HepG2 (cell line): ENCODE results near the gene ZNG1A. TPM values are rescaled to one million over a fixed set of nuclear protein-coding genes. Genes with fewer than 3 reads are reported as not detected.
"Not testable (repeated sequence)": the region's sequence is repeated elsewhere in the genome, so short reads cannot be mapped to it uniquely, and the experiment has no call there.

Experiments
- ATAC-seq: fragments of 200-7000 bp; cut with Tn5 transposase; 3 replicates; pipeline ENCODE4 v1.9.1; 2020; ENCODE audit warnings: mild to moderate bottlenecking, moderate library complexity
- BruUV-seq: library from RNA; stranded (reverse); fragments of 400-500 nt; replicated peaks from 2 replicates; lab custom pipeline; 2021; lab: Mats Ljungman, UMichigan
- CTCF ChIA-PET: fragments of 300-600 bp; formaldehyde crosslinking; extraction: SDS; loops from one replicate; lab custom pipeline; 2021; ENCODE audit warnings: low total read pairs, inconsistent platforms, low intra/inter-chr PET ratio; lab: Yijun Ruan, JAX
- POLR2A ChIA-PET: fragments of 350-600 bp; sonication (Branson Sonifier 250); formaldehyde crosslinking; loops from one replicate; lab custom pipeline; 2020; ENCODE audit warnings: antibody characterized with exemption, inconsistent platforms; lab: Yijun Ruan, JAX
- DNase-seq: peaks from one replicate; pipeline ENCODE4 v3.0.0-alpha.2; 2015; ENCODE audit warnings: low spot score
- FAIRE-seq: peaks from 3 replicates; lab custom pipeline; 2011; peaks lifted over from hg19 to GRCh38; lab: Jason Lieb, UNC
- H2AFZ ChIP-seq: one replicate; pipeline ENCODE4 v1.6.1; 2011; ENCODE audit warnings: low read length, inconsistent platforms
- H3K27ac ChIP-seq: fragments of 300-600 bp; 3 replicates; pipeline ENCODE4 v1.8.0; 2011; ENCODE audit warnings: mixed run types, mild to moderate bottlenecking, mixed read lengths, low read length, inconsistent platforms; ENCODE audit not compliant: insufficient read depth; ENCODE audit errors: extremely low read length
- H3K27me3 ChIP-seq, 2 experiments: fragments of 200-600 bp in 1 of 2; 2 replicates in 1 of 2; 3 replicates in 1 of 2; pipeline versions ENCODE4 v1.6.0 to v1.8.0; 2011; ENCODE audit warnings: low read length in 2 of 2, mild to moderate bottlenecking in 2 of 2, moderate library complexity in 2 of 2, inconsistent platforms in 1 of 2; ENCODE audit not compliant: insufficient read depth in 2 of 2, control insufficient read depth in 1 of 2
- H3K36me3 ChIP-seq, 2 experiments: fragments of 200-600 bp in 1 of 2; replicated peaks in 1 of 2; 2 replicates in 1 of 2; 3 replicates in 1 of 2; pipeline versions ENCODE4 v1.5.1 to v1.8.0; 2011; ENCODE audit warnings: low read length in 2 of 2, inconsistent platforms in 1 of 2; ENCODE audit not compliant: insufficient read depth in 2 of 2, control insufficient read depth in 1 of 2
- H3K4me1 ChIP-seq: 2 replicates; pipeline ENCODE4 v1.5.1; 2012; ENCODE audit warnings: low read length, inconsistent platforms; ENCODE audit not compliant: insufficient read depth
- H3K4me2 ChIP-seq: 2 replicates; pipeline ENCODE4 v1.6.0; 2011; ENCODE audit warnings: low read depth, low read length, inconsistent platforms
- H3K4me3 ChIP-seq, 3 experiments: fragments of 200-600 bp in 1 of 3; sonication (generic), shearing (Covaris generic) in 1 of 3; replicated peaks in 1 of 3; 2 replicates each; pipeline ENCODE4 v1.5.1; 2011 to 2016; ENCODE audit warnings: low read length in 3 of 3, inconsistent platforms in 2 of 3, low read depth in 2 of 3, mild to moderate bottlenecking in 2 of 3, control low read depth in 1 of 3, mixed read lengths in 1 of 3; ENCODE audit not compliant: insufficient read depth in 1 of 3
- H3K79me2 ChIP-seq: one replicate; pipeline ENCODE4 v1.6.1; 2011; ENCODE audit warnings: low read length, inconsistent platforms; ENCODE audit not compliant: insufficient read depth
- H3K9ac ChIP-seq: 2 replicates; pipeline ENCODE4 v1.6.0; 2011; ENCODE audit warnings: mild to moderate bottlenecking, low read depth, low read length, inconsistent platforms; ENCODE audit not compliant: insufficient read depth
- H3K9me3 ChIP-seq: 2 replicates; pipeline ENCODE4 v1.5.1; 2012; ENCODE audit warnings: mild to moderate bottlenecking, low read length
- H4K20me1 ChIP-seq: 2 replicates; pipeline ENCODE4 v1.6.0; 2011; ENCODE audit warnings: inconsistent platforms, mild to moderate bottlenecking, low read length, moderate library complexity; ENCODE audit not compliant: insufficient read depth
- BRD4 ChIP-seq: sonication (generic); formaldehyde crosslinking; IDR thresholded peaks from 2 replicates; pipeline ENCODE4 v1.4.0; 2020; ENCODE audit warnings: missing genetic modification reagents
- EP300 ChIP-seq, 3 experiments: sonication (generic) in 1 of 3; formaldehyde crosslinking in 1 of 3; IDR thresholded peaks; 2 replicates each; pipeline versions ENCODE4 v1.5.1 to v1.6.1; 2011 to 2020; ENCODE audit warnings: low read depth in 2 of 3, low read length in 2 of 3, borderline replicate concordance in 1 of 3, improper control_type of control experiment in 1 of 3, mild to moderate bottlenecking in 1 of 3, missing genetic modification reagents in 1 of 3, moderate library complexity in 1 of 3
- WGBS: methylation state at CpG from one replicate; pipeline ENCODE4 v1.1.6; 2017; ENCODE audit warnings: low lambda C conversion rate; 5-methylcytosine and 5-hydroxymethylcytosine counted together
- in situ Hi-C: cut with HindIII; loops from 2 replicates; pipeline ENCODE4 v1.10.0; 2017; ENCODE audit warnings: low pct_unique_long_range_greater_than_20kb; ENCODE audit not compliant: extremely low pct_ligation_motif_present
- intact Hi-C: fragments of 100-400 bp; cut with micrococcal nuclease; formaldehyde crosslinking; loops from one replicate; pipeline ENCODE4 v1.10.0; 2022; ENCODE audit not compliant: unreplicated experiment
- polyA plus RNA-seq, 8 experiments: library from polyadenylated mRNA; depleted of rRNA in 3 of 8; stranded (reverse) in 7 of 8; unstranded in 1 of 8; fragments of >200 nt; fragmentation: Illumina TruSeq in 4 of 8; extraction: Trizol in 4 of 8; gene quantifications; 2 replicates each; pipeline versions ENCODE4 v1.2.1 to v1.2.3, GENCODE V29; 2011 to 2016; ENCODE audit warnings: low read depth in 4 of 8, missing spikeins in 1 of 8, mixed read lengths in 1 of 8; ENCODE audit not compliant: insufficient read depth in 1 of 8
- total RNA-seq, 5 experiments: library from RNA; depleted of rRNA; stranded (reverse); fragments of >200 nt; fragmentation: Illumina TruSeq; extraction: Trizol; gene quantifications; 2 replicates each; pipeline ENCODE4 v1.2.3, GENCODE V29; 2016; ENCODE audit warnings: low read depth in 1 of 5
- TF ChIP-seq, protein P1 (sequence below): sonication (generic); formaldehyde crosslinking; IDR thresholded peaks from 2 replicates; pipeline ENCODE4 v1.4.0; 2020; ENCODE audit warnings: missing genetic modification reagents

Gene ZNG1A
- total and polyA plus RNA-seq, 2 of the 13 experiments (the other 11 are each of a cell fraction or from before 2014, with no cell fraction given) = 28.6 to 90.6 TPM

GRCh38 chr9:221989-222776 is 43.3 kb upstream of the ZNG1A start (continued):
- TF ChIP-seq, protein P1, sequence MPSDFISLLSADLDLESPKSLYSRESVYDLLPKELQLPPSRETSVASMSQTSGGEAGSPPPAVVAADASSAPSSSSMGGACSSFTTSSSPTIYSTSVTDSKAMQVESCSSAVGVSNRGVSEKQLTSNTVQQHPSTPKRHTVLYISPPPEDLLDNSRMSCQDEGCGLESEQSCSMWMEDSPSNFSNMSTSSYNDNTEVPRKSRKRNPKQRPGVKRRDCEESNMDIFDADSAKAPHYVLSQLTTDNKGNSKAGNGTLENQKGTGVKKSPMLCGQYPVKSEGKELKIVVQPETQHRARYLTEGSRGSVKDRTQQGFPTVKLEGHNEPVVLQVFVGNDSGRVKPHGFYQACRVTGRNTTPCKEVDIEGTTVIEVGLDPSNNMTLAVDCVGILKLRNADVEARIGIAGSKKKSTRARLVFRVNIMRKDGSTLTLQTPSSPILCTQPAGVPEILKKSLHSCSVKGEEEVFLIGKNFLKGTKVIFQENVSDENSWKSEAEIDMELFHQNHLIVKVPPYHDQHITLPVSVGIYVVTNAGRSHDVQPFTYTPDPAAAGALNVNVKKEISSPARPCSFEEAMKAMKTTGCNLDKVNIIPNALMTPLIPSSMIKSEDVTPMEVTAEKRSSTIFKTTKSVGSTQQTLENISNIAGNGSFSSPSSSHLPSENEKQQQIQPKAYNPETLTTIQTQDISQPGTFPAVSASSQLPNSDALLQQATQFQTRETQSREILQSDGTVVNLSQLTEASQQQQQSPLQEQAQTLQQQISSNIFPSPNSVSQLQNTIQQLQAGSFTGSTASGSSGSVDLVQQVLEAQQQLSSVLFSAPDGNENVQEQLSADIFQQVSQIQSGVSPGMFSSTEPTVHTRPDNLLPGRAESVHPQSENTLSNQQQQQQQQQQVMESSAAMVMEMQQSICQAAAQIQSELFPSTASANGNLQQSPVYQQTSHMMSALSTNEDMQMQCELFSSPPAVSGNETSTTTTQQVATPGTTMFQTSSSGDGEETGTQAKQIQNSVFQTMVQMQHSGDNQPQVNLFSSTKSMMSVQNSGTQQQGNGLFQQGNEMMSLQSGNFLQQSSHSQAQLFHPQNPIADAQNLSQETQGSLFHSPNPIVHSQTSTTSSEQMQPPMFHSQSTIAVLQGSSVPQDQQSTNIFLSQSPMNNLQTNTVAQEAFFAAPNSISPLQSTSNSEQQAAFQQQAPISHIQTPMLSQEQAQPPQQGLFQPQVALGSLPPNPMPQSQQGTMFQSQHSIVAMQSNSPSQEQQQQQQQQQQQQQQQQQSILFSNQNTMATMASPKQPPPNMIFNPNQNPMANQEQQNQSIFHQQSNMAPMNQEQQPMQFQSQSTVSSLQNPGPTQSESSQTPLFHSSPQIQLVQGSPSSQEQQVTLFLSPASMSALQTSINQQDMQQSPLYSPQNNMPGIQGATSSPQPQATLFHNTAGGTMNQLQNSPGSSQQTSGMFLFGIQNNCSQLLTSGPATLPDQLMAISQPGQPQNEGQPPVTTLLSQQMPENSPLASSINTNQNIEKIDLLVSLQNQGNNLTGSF (CRISPR knock-in tag) = no peak

DNA sequence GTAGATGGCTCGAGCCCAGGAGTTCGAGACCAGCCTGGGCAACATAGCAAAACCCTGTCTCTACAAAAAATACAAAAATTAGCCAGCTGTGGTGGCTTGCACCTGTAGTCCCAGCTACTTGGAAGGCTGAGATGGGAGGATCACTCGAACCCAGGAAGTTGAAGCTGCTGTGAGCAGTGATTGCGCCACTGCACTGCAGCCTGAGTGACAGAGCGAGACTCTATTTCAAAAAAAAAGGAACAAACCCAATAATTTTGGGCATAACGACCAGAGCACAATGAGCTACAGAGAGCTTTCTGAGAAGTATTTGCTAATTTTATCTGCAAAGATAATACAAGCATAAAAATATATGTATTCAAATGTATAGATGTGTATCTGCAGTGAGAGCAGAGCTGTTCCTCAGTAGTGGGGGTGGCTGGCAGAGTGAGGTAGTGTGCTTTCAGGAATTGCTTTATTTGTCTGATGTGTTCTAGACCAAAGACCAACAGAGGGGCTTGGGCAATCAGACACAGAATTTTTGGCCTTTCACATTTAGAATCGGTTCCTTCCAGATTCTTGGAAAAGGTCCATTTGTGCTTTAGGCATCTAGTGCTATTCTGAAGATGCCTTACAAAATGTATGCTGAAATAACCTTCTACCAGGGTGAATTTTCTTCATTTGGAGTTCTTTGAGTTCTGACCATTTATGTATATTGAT is 41.0 kb upstream of the ZNG1A start:
- Histone ChIP-seq H2AFZ (no peak overlapping the region), H3K4me1 (peaks cover 27% of the 10 kb centered on the region), H3K4me3 (no peak overlapping the region), H3K9ac (no peak overlapping the region), H4K20me1 (no peaks in the 10 kb centered on the region), H3K4me2 (no peak overlapping the region), H3K9me3 (no peaks in the 10 kb centered on the region), H3K36me3 (no peaks in the 10 kb centered on the region), H3K79me2 (no peaks in the 10 kb centered on the region), H3K27ac (no peak overlapping the region), H3K27me3 (peaks cover 0 to 20% of the 10 kb centered on the region in 2 experiments; a peak in 1 of 5 replicates)
- BruUV-seq = no TSS peak
- TF ChIP-seq EP300 (IDR thresholded peaks at IDR 0.05; ENCODE audit: low read depth in 2 of 2, low read length in 2 of 2) (no peak), EP300 (CRISPR knock-in tag; IDR thresholded peaks at IDR 0.05; ENCODE audit: borderline replicate concordance) (no peak), BRD4 (CRISPR knock-in tag) (no peak)
- ATAC-seq (no peak), DNase-seq (no peak), FAIRE-seq (no peak)
- ChIA-PET CTCF (no interaction called here), POLR2A (no interaction called here)
- 33% methylated on average over 7 of the region's 7 CpGs for WGBS
- in situ Hi-C loops (no loop called here), intact Hi-C loops (loop anchor here (5.0 kb wide), 1 partner anchor 43 kb away; the partner anchor contains the start of gene ZNG1A)

GRCh38 chr9:219036-219435 is 40.2 kb upstream of the ZNG1A start:
- CTCF ChIA-PET, H3K9ac ChIP-seq, H3K27ac ChIP-seq, BruUV-seq, H3K4me3 ChIP-seq, DNase-seq, POLR2A ChIA-PET, H3K9me3 ChIP-seq, H4K20me1 ChIP-seq, FAIRE-seq, H3K36me3 ChIP-seq, ATAC-seq, H3K4me2 ChIP-seq, in situ Hi-C loops, H3K79me2 ChIP-seq, H2AFZ ChIP-seq: not testable (repeated sequence)
- intact Hi-C loops = loop anchor here (5.0 kb wide), 1 partner anchor 42 kb away; the partner anchor contains the start of gene ZNG1A
- WGBS = 69% methylated on average over 7 of the region's 7 CpGs
- H3K27me3 ChIP-seq = peaks cover 0 to 23% of the 10 kb centered on the region in 2 experiments; a peak in 2 of 5 replicates
- peaks cover 19% of the 10 kb centered on the region for H3K4me1 ChIP-seq
